ENCODE measurements around the gene SMOC2.

- TF ChIP-seq EZH2 (IDR thresholded peaks at IDR 0.05; ENCODE audit: borderline replicate concordance, low read length) (no peak), CTCF (conservative IDR thresholded peaks at IDR 0.05 in 1 of 2, IDR thresholded peaks at IDR 0.05 in 1 of 2; ENCODE audit: extremely low read depth in 1 of 2, insufficient read depth in 1 of 2, low read depth in 1 of 2, low read length in 2 of 2) (no peak)
Observed at GRCh38 chr6:168643401-168643800, 202.4 kb downstream of the SMOC2 start.

Measured in mammary epithelial cell (primary cell).